Effector memory CD8-positive, alpha-beta T cell (primary cell): Measurements from ENCODE around the gene ABTB2.

ENCODE experiments used
- ATAC-seq: fragments of 150-1000 bp; cut with Tn5 transposase; replicated peaks from 2 replicates; pipeline ENCODE4 v1.10.0; 2021; ENCODE audit warnings: mild to moderate bottlenecking, moderate library complexity
- DNase-seq, 3 experiments: peaks; one replicate each; pipeline ENCODE4 v3.0.0; 2021
- H3K27ac Mint-ChIP-seq, 2 donors: one replicate each; pipeline ENCODE4 v1.8.0; 2022; ENCODE audit warnings: mild to moderate bottlenecking in 2 of 2, mixed read lengths in 2 of 2, moderate library complexity in 2 of 2
- H3K27me3 Mint-ChIP-seq, 2 donors: one replicate each; pipeline ENCODE4 v1.8.0; 2022; ENCODE audit warnings: mixed read lengths in 2 of 2
- H3K36me3 Mint-ChIP-seq: one replicate; pipeline ENCODE4 v1.8.0; 2022; ENCODE audit warnings: mild to moderate bottlenecking, moderate library complexity, mixed read lengths; ENCODE audit not compliant: insufficient read depth
- H3K4me1 Mint-ChIP-seq, 2 donors: one replicate each; pipeline ENCODE4 v1.8.0; 2022; ENCODE audit warnings: low read depth in 2 of 2, mixed read lengths in 2 of 2
- H3K4me3 Mint-ChIP-seq, 2 donors: one replicate each; pipeline ENCODE4 v1.8.0; 2022; ENCODE audit warnings: mild to moderate bottlenecking in 2 of 2, mixed read lengths in 2 of 2, moderate library complexity in 2 of 2
- H3K9me3 Mint-ChIP-seq, 2 donors: one replicate each; pipeline ENCODE4 v1.8.0; 2022; ENCODE audit warnings: mixed read lengths in 2 of 2

The ABTB2 gene

DNA sequence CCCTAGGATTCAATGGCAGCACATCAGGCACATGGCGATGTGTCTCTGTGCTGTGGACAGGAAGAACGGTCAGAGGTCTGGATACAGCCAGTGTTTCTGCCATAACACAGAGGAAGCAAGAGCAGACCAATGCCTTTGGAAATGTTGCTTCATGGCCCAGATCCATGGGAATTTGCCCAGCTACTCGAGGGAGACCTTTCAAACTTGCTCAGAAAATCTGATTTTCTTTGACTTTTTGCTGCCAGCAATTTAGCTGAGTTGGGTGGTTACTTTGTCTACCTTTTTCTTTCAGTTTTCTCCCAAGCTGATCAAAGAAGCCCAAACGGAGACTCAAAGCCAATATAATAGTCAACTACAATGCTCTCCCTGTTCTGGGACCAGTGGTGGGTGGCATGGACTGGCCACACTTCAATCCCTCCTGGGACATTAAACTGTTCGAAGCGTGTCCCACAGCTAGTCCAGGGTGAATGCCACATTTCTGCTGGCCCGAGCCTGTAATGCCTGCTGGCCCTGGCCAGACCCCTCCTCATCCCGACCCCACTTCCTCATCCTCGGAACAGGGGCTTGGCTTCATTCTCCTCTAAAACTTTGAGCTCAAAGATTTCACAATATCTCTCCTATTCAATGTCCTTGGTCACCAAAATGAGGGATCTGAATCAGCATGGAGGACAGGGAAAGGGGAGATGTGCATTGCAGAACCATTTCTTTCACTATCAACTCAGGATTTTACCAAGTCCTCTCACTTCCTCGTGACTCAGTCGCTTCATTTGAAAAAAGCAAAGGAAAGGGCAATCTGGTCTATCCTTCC lies 93.3 kb downstream of the ABTB2 start:
- DNase-seq, result no peak
- Mint-ChIP-seq H3K4me1 (no peaks in the 10 kb centered on the region), H3K27ac (no peak overlapping the region), H3K36me3 (no peaks in the 10 kb centered on the region), H3K27me3 (peaks cover 0 to 2% of the 10 kb centered on the region in 2 donors), H3K4me3 (no peak overlapping the region), H3K9me3 (no peaks in the 10 kb centered on the region)
- ATAC-seq, result no peak

DNA sequence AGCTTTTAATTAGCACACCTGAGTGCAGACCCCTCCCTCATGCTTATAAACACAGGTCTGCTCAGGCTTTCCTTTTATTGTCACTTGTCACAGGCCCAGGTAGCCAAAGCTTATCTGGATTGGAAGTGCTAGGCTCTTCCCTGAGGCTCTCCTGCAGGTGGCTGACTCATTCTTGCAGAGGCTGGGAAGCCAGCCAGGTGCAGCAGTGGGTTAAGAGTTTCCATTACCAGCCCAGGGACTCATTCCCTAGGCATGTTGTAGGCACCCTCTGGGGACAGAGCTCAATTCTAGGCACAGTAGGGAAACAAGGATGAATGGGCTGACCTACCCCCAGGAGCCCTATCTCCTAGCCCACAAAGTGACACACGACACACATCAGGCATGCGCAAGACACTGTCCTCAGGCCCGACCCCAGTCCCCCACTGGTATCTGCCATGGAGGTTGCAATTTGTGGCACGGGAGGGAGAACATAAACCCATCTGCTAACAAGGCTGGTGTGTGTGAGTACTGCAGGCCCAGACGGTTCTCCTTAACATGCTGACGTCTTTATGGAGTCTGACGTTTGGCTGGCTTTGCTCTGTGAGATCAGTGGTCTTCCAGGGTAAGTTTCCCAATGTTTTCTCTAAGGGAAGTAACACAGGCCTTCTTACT lies 94.2 kb downstream of the ABTB2 start:
- no peaks in the 10 kb centered on the region for H3K36me3 Mint-ChIP-seq
- no peak for DNase-seq
- ATAC-seq, result no peak
- H3K27me3 Mint-ChIP-seq, result peaks cover 7% of the 10 kb centered on the region in 2 donors
- no peaks in the 10 kb centered on the region for H3K4me1 Mint-ChIP-seq
- no peak overlapping the region for H3K27ac Mint-ChIP-seq
- no peaks in the 10 kb centered on the region for H3K9me3 Mint-ChIP-seq
- H3K4me3 Mint-ChIP-seq, result no peak overlapping the region

DNA sequence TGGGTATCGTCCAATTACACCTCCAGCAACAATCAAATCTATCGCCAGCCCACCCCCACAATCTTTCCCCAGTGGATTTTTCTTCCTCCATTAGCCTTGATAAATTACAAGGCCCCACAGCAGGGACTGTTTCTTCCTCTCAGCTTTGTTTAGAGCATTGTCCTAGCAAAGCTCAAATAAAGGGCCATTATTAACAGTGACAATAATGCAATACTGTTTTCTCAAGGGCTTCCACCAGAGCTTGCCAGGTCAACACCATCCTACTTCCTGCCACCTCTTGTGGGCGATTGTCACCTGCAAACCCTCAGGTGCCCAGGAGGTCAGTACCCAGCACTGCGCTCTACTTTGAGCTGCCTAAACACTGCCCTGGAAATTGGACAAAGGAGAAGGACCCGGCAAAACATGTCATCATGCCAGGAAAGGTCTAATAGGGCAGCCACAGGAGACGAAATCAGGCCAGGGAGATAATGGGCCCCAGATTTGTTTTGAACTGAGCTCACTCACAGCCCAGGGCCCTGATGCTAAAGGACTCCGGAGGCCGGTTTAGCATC lies 95.2 kb downstream of the ABTB2 start:
- DNase-seq (no peak), ATAC-seq (no peak)
- Mint-ChIP-seq H3K27me3 (peaks cover 7% of the 10 kb centered on the region in 2 donors), H3K4me1 (no peaks in the 10 kb centered on the region), H3K9me3 (no peaks in the 10 kb centered on the region), H3K4me3 (no peak overlapping the region), H3K36me3 (no peaks in the 10 kb centered on the region), H3K27ac (no peak overlapping the region)

DNA sequence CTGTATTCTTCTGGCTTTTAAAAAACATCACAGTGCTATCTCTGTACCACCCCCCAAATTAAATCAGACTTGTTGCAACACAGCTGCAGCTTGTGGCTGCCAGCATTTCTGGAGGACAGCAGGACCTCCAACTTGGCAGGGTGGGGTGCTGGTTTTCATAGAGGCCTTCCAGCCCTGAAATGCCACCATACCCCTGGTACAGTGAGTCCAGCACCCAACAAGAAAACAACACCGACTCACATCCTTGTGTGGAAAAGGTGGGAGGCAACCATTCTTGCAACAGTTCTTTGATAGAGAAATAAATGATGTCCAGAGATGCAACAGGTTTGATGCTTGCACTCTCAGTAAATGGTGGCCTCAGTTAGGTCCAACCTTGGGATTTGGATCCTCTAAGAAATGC lies 96.0 kb downstream of the ABTB2 start:
- no peak for ATAC-seq
- peaks cover 9 to 12% of the 10 kb centered on the region in 2 donors for H3K27me3 Mint-ChIP-seq
- H3K4me1 Mint-ChIP-seq, result no peaks in the 10 kb centered on the region
- H3K9me3 Mint-ChIP-seq, result no peaks in the 10 kb centered on the region
- no peak for DNase-seq
- H3K4me3 Mint-ChIP-seq, result no peak overlapping the region
- H3K27ac Mint-ChIP-seq, result no peak overlapping the region
- no peaks in the 10 kb centered on the region for H3K36me3 Mint-ChIP-seq

DNA sequence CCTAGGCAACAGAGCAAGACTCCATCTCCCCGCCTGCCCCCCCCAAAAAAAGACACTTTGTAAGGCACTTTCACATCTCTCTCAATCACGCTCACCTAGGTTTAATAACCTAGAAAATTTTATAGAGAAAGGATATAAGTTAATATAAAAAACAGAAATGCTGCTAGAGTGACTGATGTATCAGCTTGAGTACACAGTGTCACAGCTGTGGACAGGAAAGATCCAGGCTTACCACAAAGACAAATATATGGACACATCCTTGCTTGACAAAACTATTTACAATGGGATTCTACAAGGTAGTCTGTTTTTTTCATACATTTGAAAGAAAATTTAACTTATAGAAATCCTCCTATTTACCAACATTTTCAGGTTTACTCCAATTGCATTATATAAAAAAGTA lies 96.7 kb downstream of the ABTB2 start:
- H3K27me3 Mint-ChIP-seq, result peaks cover 16 to 17% of the 10 kb centered on the region in 2 donors
- no peak for ATAC-seq
- no peak overlapping the region for H3K27ac Mint-ChIP-seq
- H3K36me3 Mint-ChIP-seq, result no peaks in the 10 kb centered on the region
- H3K9me3 Mint-ChIP-seq, result no peaks in the 10 kb centered on the region
- no peaks in the 10 kb centered on the region for H3K4me1 Mint-ChIP-seq
- no peak for DNase-seq
- H3K4me3 Mint-ChIP-seq, result no peak overlapping the region

DNA sequence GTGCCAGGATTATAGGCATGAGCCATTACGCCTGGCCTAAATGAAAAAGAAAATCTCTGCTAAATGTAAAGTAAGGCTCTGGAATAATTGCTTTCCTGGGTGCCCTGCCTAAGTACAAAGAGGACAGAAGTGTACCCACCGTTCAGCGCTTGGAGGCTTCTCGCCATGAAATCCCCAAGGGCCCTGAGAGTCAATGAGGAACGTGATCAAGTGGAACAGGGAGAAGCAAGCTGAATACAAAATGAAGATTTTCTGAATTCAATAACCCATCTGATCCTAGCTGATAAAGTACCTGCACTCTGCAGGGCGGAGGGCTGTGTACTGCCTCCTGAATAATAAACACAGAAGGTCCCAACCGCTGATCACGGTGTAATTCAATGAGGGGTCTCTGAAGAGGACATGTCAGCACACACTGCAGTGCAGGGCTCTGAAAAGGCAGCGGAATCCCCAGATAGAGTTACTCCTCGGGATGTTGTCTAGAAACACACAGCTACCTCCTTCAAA lies 97.7 kb downstream of the ABTB2 start:
- Mint-ChIP-seq H3K4me3 (no peak overlapping the region), H3K4me1 (no peaks in the 10 kb centered on the region), H3K27ac (no peak overlapping the region), H3K9me3 (no peaks in the 10 kb centered on the region), H3K36me3 (no peaks in the 10 kb centered on the region), H3K27me3 (peaks cover 17% of the 10 kb centered on the region in 2 donors)
- ATAC-seq, result no peak
- DNase-seq, result no peak

DNA sequence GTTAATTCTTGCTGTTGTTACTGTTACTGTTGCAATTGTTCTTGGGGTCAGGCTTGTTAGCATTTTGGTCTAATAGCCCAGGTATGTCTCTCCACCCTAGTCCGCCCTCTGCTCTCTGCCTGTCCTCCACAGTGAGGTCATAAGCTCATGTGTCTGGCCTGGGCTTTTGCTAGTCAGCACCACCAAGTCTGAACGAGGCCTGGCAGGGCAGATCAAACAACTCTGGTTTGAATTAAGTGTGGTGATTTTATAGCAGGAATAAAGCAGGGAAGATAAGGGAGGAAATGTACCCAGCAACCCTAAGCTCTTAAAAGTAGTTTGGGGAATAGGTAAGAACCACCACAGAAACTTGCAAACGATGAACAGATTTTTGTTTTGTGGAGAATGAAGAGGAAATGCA lies 98.7 kb downstream of the ABTB2 start:
- DNase-seq, result no peak
- Mint-ChIP-seq H3K36me3 (no peaks in the 10 kb centered on the region), H3K4me1 (no peaks in the 10 kb centered on the region), H3K27ac (no peak overlapping the region), H3K9me3 (no peaks in the 10 kb centered on the region), H3K27me3 (peaks cover 17% of the 10 kb centered on the region in 2 donors), H3K4me3 (no peak overlapping the region)
- ATAC-seq, result no peak

DNA sequence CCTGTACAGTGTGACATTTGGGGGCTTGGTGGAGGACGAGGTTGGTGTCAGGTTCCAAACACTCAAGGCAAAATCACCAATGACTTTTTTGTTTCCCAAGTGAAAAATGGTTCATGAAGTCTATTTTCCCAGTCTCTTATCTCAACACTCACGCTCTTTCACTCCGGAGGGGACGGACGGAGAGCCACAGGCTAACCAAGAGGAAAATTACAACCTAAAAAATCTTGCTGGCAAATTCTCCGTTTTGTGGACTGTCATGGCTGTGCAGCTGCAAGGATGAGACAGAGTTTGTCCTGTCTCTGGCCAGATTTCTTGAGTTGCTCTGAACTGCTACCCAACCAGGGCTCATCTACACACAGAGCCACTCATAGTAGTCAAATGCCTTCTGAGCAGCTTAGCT lies 101.2 kb downstream of the ABTB2 start:
- H3K4me3 Mint-ChIP-seq, result no peak overlapping the region
- peaks cover 17 to 23% of the 10 kb centered on the region in 2 donors for H3K27me3 Mint-ChIP-seq
- no peaks in the 10 kb centered on the region for H3K36me3 Mint-ChIP-seq
- no peak for ATAC-seq
- peaks cover under 1 to 5% of the 10 kb centered on the region in 2 donors for H3K4me1 Mint-ChIP-seq
- no peak for DNase-seq
- no peaks in the 10 kb centered on the region for H3K9me3 Mint-ChIP-seq
- no peak overlapping the region for H3K27ac Mint-ChIP-seq

DNA sequence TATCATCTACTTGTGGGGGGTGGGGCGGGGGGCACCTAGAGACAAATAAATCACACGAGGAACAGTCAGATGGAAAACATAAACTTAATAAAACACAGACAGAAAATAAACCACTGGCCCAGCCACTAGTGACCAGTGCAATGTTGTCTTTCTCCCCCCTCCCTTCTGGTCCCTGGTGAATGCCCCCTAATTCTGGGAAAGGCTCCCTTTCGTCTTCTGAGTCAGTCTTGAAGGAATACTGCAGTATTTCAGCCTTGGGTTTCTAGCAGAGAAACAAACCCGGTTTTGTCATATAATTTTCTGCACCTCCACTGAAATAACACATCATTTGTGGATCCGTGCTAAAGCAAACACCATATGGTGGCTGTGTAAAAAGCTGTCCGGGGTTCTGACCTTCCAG lies 101.7 kb downstream of the ABTB2 start:
- H3K4me1 Mint-ChIP-seq, result peaks cover 5 to 10% of the 10 kb centered on the region in 2 donors
- ATAC-seq (no peak), DNase-seq (no peak)
- H3K27me3 Mint-ChIP-seq, result peaks cover 17 to 23% of the 10 kb centered on the region in 2 donors
- no peak overlapping the region for H3K4me3 Mint-ChIP-seq
- no peak overlapping the region for H3K27ac Mint-ChIP-seq
- H3K9me3 Mint-ChIP-seq, result no peaks in the 10 kb centered on the region
- peaks cover 5% of the 10 kb centered on the region for H3K36me3 Mint-ChIP-seq

DNA sequence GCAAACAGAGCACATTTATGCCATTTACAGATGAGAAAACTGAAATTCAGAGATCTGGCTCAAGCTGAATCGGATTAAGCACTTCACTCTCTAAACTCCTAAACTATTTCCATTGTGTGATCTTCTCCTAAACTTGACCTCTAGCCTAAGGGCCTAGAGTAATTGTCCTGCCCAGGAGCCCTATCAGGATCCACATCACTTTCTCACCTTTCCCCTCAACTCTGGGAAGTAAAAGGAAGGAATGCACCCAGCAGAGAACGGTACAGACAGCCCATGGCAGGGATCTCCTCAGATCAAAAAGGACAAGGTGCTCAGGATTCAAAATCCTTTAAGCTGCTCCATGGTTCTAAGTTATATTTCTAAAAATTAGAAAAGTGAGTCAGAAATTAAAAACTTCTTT lies 102.7 kb downstream of the ABTB2 start:
- ATAC-seq (no peak), DNase-seq (no peak)
- no peak overlapping the region for H3K27ac Mint-ChIP-seq
- H3K27me3 Mint-ChIP-seq, result peaks cover 17 to 23% of the 10 kb centered on the region in 2 donors
- no peaks in the 10 kb centered on the region for H3K9me3 Mint-ChIP-seq
- H3K36me3 Mint-ChIP-seq, result peaks cover 8% of the 10 kb centered on the region
- H3K4me3 Mint-ChIP-seq, result no peak overlapping the region
- peaks cover 16 to 20% of the 10 kb centered on the region in 2 donors for H3K4me1 Mint-ChIP-seq

DNA sequence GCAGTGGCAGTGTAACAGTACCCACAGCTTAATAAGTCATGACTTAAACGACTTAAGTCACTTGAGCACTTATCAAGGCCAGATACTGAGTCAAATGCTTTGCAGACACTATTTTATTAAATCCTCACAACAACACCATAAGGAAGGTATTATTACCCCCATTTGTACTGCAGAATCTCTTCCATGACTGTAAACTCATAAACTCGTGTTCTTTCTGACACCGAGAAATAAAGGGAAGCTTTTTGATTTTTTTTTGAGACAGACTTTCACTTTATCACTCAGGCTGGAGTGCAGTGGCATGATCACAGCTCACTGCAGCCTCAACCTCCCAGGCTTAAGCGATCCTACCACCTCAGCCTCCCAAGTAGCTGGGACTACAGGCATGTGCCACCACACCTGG lies 103.8 kb downstream of the ABTB2 start:
- Mint-ChIP-seq H3K4me1 (peaks cover 27 to 29% of the 10 kb centered on the region in 2 donors), H3K27me3 (peaks cover 14 to 19% of the 10 kb centered on the region in 2 donors), H3K9me3 (no peaks in the 10 kb centered on the region), H3K4me3 (no peak overlapping the region), H3K27ac (no peak overlapping the region), H3K36me3 (peaks cover 8% of the 10 kb centered on the region)
- ATAC-seq, result no peak
- no peak for DNase-seq

DNA sequence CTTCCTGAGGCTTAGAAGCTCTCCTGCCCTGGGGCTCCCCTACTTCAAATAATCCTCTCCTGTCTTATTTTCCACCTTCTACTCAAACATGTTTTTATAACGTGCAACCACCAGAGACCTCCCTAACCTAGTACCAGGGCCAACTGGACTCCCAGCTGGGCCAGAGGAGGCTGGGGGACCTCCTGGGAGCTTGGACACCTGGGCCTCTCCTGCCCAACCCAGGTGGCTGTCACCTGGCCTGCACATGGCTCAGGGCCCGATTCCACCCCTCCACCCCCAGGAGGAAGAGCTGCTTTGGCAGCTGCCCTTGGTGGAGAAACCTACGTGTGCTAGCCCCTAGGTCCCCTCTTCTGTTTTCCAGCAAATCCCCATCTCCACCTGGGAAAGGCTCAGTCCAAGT lies 105.2 kb downstream of the ABTB2 start:
- peaks cover 15% of the 10 kb centered on the region for H3K36me3 Mint-ChIP-seq
- no peak for DNase-seq
- no peaks in the 10 kb centered on the region for H3K9me3 Mint-ChIP-seq
- peaks cover 10 to 16% of the 10 kb centered on the region in 2 donors for H3K27me3 Mint-ChIP-seq
- no peak for ATAC-seq
- peaks cover 38% of the 10 kb centered on the region in 2 donors for H3K4me1 Mint-ChIP-seq
- H3K27ac Mint-ChIP-seq, result peak overlapping the region in 1 of 2 donors; percentile 38
- no peak overlapping the region for H3K4me3 Mint-ChIP-seq

DNA sequence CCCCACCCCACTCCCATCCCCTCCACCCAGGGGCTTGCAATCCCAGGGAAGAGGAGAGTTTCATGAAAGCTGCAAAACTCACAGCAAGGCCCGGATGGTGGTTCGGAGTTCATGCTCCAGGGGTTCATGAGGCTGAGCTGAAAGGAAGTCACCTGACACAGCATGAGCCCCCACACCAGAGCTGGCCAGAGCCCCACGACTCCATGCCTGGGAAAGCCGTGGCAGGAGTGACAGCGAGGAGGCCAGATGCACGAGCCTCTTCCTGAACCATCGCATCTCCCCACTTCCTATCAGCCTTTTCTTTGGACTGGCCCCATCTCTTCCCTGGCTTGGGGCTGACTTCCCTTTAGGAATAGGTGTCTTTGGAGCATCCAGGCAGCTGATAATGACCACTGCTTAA lies 105.8 kb downstream of the ABTB2 start:
- DNase-seq, result no peak
- no peak overlapping the region for H3K27ac Mint-ChIP-seq
- H3K4me1 Mint-ChIP-seq, result peaks cover 42 to 43% of the 10 kb centered on the region in 2 donors

DNA sequence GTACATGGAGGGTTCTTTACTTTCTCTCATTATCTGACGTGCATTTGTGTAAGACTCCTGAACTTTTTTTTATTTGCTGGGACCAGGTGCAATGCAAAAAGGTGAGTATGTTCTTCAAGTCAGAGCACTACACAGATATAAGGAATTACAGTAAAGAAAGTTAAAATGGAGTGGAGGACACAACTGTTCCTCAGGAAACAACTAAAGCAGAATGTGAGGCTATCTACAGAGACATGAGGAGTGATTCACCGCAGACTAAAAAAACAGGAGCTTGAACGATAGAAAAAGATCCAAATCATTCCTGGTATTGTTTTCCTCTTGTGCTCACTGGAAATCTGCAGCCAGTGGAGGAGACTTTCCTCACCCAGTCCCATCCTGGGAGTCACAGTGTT lies 106.2 kb downstream of the ABTB2 start:
- Mint-ChIP-seq H3K27ac (peak overlapping the region in 1 of 2 donors; percentile 86), H3K36me3 (peaks cover 15% of the 10 kb centered on the region), H3K27me3 (peaks cover 5 to 9% of the 10 kb centered on the region in 2 donors), H3K4me3 (peak overlapping the region; percentile 49 to 79), H3K9me3 (no peaks in the 10 kb centered on the region), H3K4me1 (peaks cover 42 to 44% of the 10 kb centered on the region in 2 donors)
- no peak for DNase-seq
- no peak for ATAC-seq

More for the DNA sequence above, 105.8 kb downstream of the ABTB2 start:
- Mint-ChIP-seq H3K36me3 (peaks cover 15% of the 10 kb centered on the region), H3K9me3 (no peaks in the 10 kb centered on the region), H3K27me3 (peaks cover 9 to 13% of the 10 kb centered on the region in 2 donors), H3K4me3 (no peak overlapping the region)
- ATAC-seq, result no peak
